SK-N-SH (cell line): ENCODE results near the gene ESRP2. TPM values are rescaled to one million over a fixed set of nuclear protein-coding genes. Genes with fewer than 3 reads are reported as not detected.

Experiments used
- CTCF ChIA-PET: fragments of 300-600, 350-600 bp; formaldehyde crosslinking; extraction: SDS; loops from one replicate; lab custom pipeline; 2021; lab: Yijun Ruan, JAX
- POLR2A ChIA-PET: fragments of 350-600 bp; sonication (Branson Sonifier 250); formaldehyde crosslinking; extraction: SDS; loops from one replicate; lab custom pipeline; 2020; ENCODE audit warnings: antibody characterized with exemption, inconsistent platforms; lab: Yijun Ruan, JAX
- DNase-seq: peaks from one replicate; pipeline ENCODE4 v3.0.0; 2012
- H2AFZ ChIP-seq: fragments of 200-600 bp; sonication (generic); 2 replicates; pipeline ENCODE4 v1.8.1; 2016; ENCODE audit warnings: antibody characterized with exemption, mild to moderate bottlenecking, low read depth
- H3F3A ChIP-seq: fragments of 200-600 bp; sonication (generic); replicated peaks from 2 replicates; pipeline ENCODE3; 2016; ENCODE audit warnings: antibody characterized with exemption, mild to moderate bottlenecking; ENCODE audit not compliant: insufficient read depth
- H3K27ac ChIP-seq, 2 experiments: fragments of 200-500 bp in 1 of 2; fragments of 200-600 bp in 1 of 2; sonication (Bioruptor generic) in 1 of 2; sonication (generic), shearing (Covaris generic) in 1 of 2; 2 replicates each; pipeline versions ENCODE4 v1.5.1 to v1.6.1; 2014 to 2016; ENCODE audit warnings: low read depth in 2 of 2, inconsistent platforms in 1 of 2, low read length in 1 of 2, mild to moderate bottlenecking in 1 of 2, mixed read lengths in 1 of 2
- H3K27me3 ChIP-seq: fragments of 200-600 bp; sonication (generic), shearing (Covaris generic); 2 replicates; pipeline ENCODE4 v1.6.1; 2016; ENCODE audit warnings: mixed run types; ENCODE audit not compliant: insufficient read depth
- H3K36me3 ChIP-seq, 2 experiments: fragments of 200-500 bp in 1 of 2; fragments of 200-600 bp in 1 of 2; sonication (Bioruptor generic) in 1 of 2; sonication (generic) in 1 of 2; replicated peaks in 1 of 2; 2 replicates each; pipeline versions ENCODE3 to v1.5.1; 2014 to 2016; ENCODE audit warnings: low read length in 1 of 2, mild to moderate bottlenecking in 1 of 2; ENCODE audit not compliant: insufficient read depth in 2 of 2, control insufficient read depth in 1 of 2
- H3K4me1 ChIP-seq, 2 experiments: fragments of 200-500 bp in 1 of 2; fragments of 200-600 bp in 1 of 2; sonication (Bioruptor generic) in 1 of 2; sonication (generic), shearing (Covaris generic) in 1 of 2; 2 replicates each; pipeline versions ENCODE4 v1.5.1 to v1.6.1; 2014 to 2016; ENCODE audit warnings: low read depth in 1 of 2, low read length in 1 of 2, mixed run types in 1 of 2; ENCODE audit not compliant: insufficient read depth in 2 of 2, control insufficient read depth in 1 of 2
- H3K4me2 ChIP-seq: fragments of 200-600 bp; sonication (generic), shearing (Covaris generic); 2 replicates; pipeline ENCODE4 v1.6.1; 2017; ENCODE audit warnings: mixed run types
- H3K4me3 ChIP-seq, 2 experiments: fragments of 200-500 bp in 1 of 2; fragments of 200-600 bp in 1 of 2; sonication (Bioruptor generic) in 1 of 2; sonication (generic), shearing (Covaris generic) in 1 of 2; 2 replicates each; pipeline versions ENCODE4 v1.5.1 to v1.8.1; 2014 to 2016; ENCODE audit warnings: low read depth in 2 of 2, inconsistent platforms in 1 of 2, low read length in 1 of 2, mild to moderate bottlenecking in 1 of 2, mixed read lengths in 1 of 2, moderate library complexity in 1 of 2
- H3K79me2 ChIP-seq: fragments of 200-600 bp; sonication (generic); 2 replicates; pipeline ENCODE4 v1.8.1; 2017; ENCODE audit warnings: mild to moderate bottlenecking; ENCODE audit not compliant: insufficient read depth
- H3K9ac ChIP-seq: fragments of 200-600 bp; sonication (generic); 2 replicates; pipeline ENCODE4 v1.6.1; 2017; ENCODE audit warnings: mixed run types
- H3K9me2 ChIP-seq: fragments of 200-600 bp; sonication (generic); 2 replicates; pipeline ENCODE4 v1.6.1; 2017; ENCODE audit warnings: mixed run types
- H3K9me3 ChIP-seq: fragments of 200-600 bp; sonication (generic); 2 replicates; pipeline ENCODE4 v1.6.1; 2017; ENCODE audit warnings: mixed run types, mild to moderate bottlenecking, moderate library complexity
- H4K20me1 ChIP-seq: fragments of 200-600 bp; sonication (generic); 2 replicates; pipeline ENCODE4 v1.6.1; 2017; ENCODE audit warnings: mild to moderate bottlenecking, mixed run types; ENCODE audit not compliant: insufficient read depth
- CHD2 ChIP-seq: fragments of 150-350 bp; IDR thresholded peaks from 2 replicates; pipeline ENCODE4 v1.6.1; 2018; ENCODE audit warnings: low read length; ENCODE audit not compliant: partially characterized antibody
- CTCF ChIP-seq: fragments of 200-600 bp; sonication (generic); IDR thresholded peaks from 2 replicates; pipeline ENCODE4 v1.6.1; 2017; ENCODE audit warnings: antibody characterized with exemption, mild to moderate bottlenecking, moderate library complexity
- EP300 ChIP-seq, 2 experiments: IDR thresholded peaks; 2 replicates each; pipeline versions ENCODE4 v1.4.0 to v1.6.1; 2012; ENCODE audit warnings: borderline replicate concordance in 1 of 2, low read depth in 1 of 2, low read length in 1 of 2
- FOSL2 ChIP-seq: IDR thresholded peaks from 2 replicates; pipeline ENCODE4 v1.4.0; 2012; ENCODE audit warnings: low read depth, mild to moderate bottlenecking, moderate library complexity, borderline replicate concordance
- FOXJ3 ChIP-seq: sonication (generic); formaldehyde crosslinking; IDR thresholded peaks from 2 replicates; pipeline ENCODE4 v1.5.1; 2020; ENCODE audit warnings: mild to moderate bottlenecking, missing genetic modification reagents
- GABPA ChIP-seq: IDR thresholded peaks from 2 replicates; pipeline ENCODE4 v1.4.0; 2012; ENCODE audit warnings: low read depth, mild to moderate bottlenecking
- IRF3 ChIP-seq: fragments of 150-350 bp; IDR thresholded peaks from 2 replicates; pipeline ENCODE4 v1.6.1; 2016; ENCODE audit warnings: mild to moderate bottlenecking, low read depth, low read length
- JUND ChIP-seq: IDR thresholded peaks from 2 replicates; pipeline ENCODE4 v1.4.0; 2012
- PBX3 ChIP-seq: IDR thresholded peaks from 2 replicates; pipeline ENCODE4; 2012
- POLR2AphosphoS5 ChIP-seq: IDR thresholded peaks from 2 replicates; pipeline ENCODE4 v1.6.1; 2012; ENCODE audit warnings: low read depth, low read length
- RAD21 ChIP-seq: IDR thresholded peaks from 2 replicates; pipeline ENCODE4 v1.6.1; 2012; ENCODE audit warnings: mild to moderate bottlenecking, low read length
- RFX5 ChIP-seq: IDR thresholded peaks from 2 replicates; pipeline ENCODE4 v1.6.1; 2012; ENCODE audit warnings: mild to moderate bottlenecking, improper control_type of control experiment, low read length
- SMC3 ChIP-seq: IDR thresholded peaks from 2 replicates; pipeline ENCODE4 v1.6.1; 2012; ENCODE audit warnings: low read depth, low read length, improper control_type of control experiment
- TAF1 ChIP-seq: IDR thresholded peaks from 2 replicates; pipeline ENCODE4 v1.6.1; 2012; ENCODE audit warnings: low read depth, mild to moderate bottlenecking, low read length, moderate library complexity, borderline replicate concordance
- TCF12 ChIP-seq: IDR thresholded peaks from 2 replicates; pipeline ENCODE4 v1.4.0; 2012
- USF1 ChIP-seq: IDR thresholded peaks from 2 replicates; pipeline ENCODE4 v1.4.0; 2012; ENCODE audit warnings: low read depth, borderline replicate concordance
- ZBTB33 ChIP-seq: IDR thresholded peaks from 2 replicates; pipeline ENCODE4 v1.4.0; 2012; ENCODE audit warnings: low read depth, borderline replicate concordance
- WGBS: methylation state at CpG from one replicate; pipeline ENCODE4 v1.1.6; 2017; ENCODE audit warnings: low lambda C conversion rate; 5-methylcytosine and 5-hydroxymethylcytosine counted together
- polyA plus RNA-seq, 3 experiments: library from polyadenylated mRNA; depleted of rRNA; stranded (reverse); fragments of >200 nt; gene quantifications; 2 replicates each; pipeline ENCODE4 v1.2.3, GENCODE V29; 2012

ESRP2 gene
- polyA plus RNA-seq, 1 of the 3 experiments (the other 2 are of a cell fraction): 0.07 TPM

- peaks cover 0 to 6% of the 10 kb centered on the region in 2 experiments for H3K36me3 ChIP-seq
- no peak overlapping the region for H3K4me2 ChIP-seq
- H3K9me3 ChIP-seq: no peaks in the 10 kb centered on the region
- H3K9me2 ChIP-seq: no peaks in the 10 kb centered on the region
- TF ChIP-seq FOSL2 (no peak), CTCF (no peak), TAF1 (no peak), IRF3 (no peak), TCF12 (no peak), GABPA (no peak), CHD2 (no peak), FOXJ3 (CRISPR knock-in tag) (no peak), USF1 (no peak), POLR2AphosphoS5 (no peak), JUND (no peak), RFX5 (no peak), ZBTB33 (no peak), SMC3 (no peak), PBX3 (no peak), EP300 (IDR thresholded peaks at IDR 0.05; ENCODE audit: borderline replicate concordance in 1 of 2, low read depth in 1 of 2, low read length in 1 of 2) (no peak), RAD21 (no peak)
- H3K27me3 ChIP-seq: no peaks in the 10 kb centered on the region
- no peak overlapping the region for H3K27ac ChIP-seq
- no peak for DNase-seq
- 0 out of 2 replicates have a peak, but pooled peaks cover 3% of the 10 kb centered on the region for H4K20me1 ChIP-seq
- no peak overlapping the region for H3K4me3 ChIP-seq
- H2AFZ ChIP-seq: no peak overlapping the region
- WGBS: 95% methylated on average over 3 of the region's 3 CpGs
- no peak overlapping the region for H3K9ac ChIP-seq
- peaks cover 6% of the 10 kb centered on the region; the same call in 1 of the 2 replicates for H3K79me2 ChIP-seq
- ChIA-PET POLR2A (no interaction called here), CTCF (interaction anchor here (0.6 to 2.5 kb wide), 5 partner anchors 10 to 124 kb away, joined by 3 to 9 read pairs (median 3); no protein-coding TSS in a partner anchor)
- H3K4me1 ChIP-seq: no peaks in the 10 kb centered on the region; a peak in 1 of 4 replicates
- no peaks in the 10 kb centered on the region for H3F3A ChIP-seq
These were observed 19.7 kb downstream of the ESRP2 start for GRCh38 chr16:68216240-68216639.
